IMR-90 (cell line): ENCODE measurements around the gene TNFRSF21. TPM values are rescaled to one million over a fixed set of nuclear protein-coding genes. Genes with fewer than 3 reads are reported as not detected.
"Not testable (repeated sequence)": the region's sequence is repeated elsewhere in the genome, so short reads cannot be mapped to it uniquely, and the experiment has no call there.

Experiments used
- ATAC-seq: fragments of 200-7000 bp; cut with Tn5 transposase; 2 replicates; pipeline ENCODE4 v1.9.1; 2020; ENCODE audit warnings: low read depth, mild to moderate bottlenecking, moderate library complexity
- BruUV-seq: library from RNA; stranded (reverse); fragments of 400-500 nt; replicated peaks from 2 replicates; lab custom pipeline; 2021; lab: Mats Ljungman, UMichigan
- CTCF ChIA-PET: fragments of 300-600 bp; formaldehyde crosslinking; extraction: SDS; loops from one replicate; lab custom pipeline; 2021; ENCODE audit warnings: antibody characterized with exemption; lab: Yijun Ruan, JAX
- POLR2A ChIA-PET: fragments of 300-600 bp; sonication (Branson Sonifier 250); formaldehyde crosslinking; loops from one replicate; lab custom pipeline; 2022; ENCODE audit warnings: antibody characterized with exemption; ENCODE audit not compliant: unreplicated experiment; lab: Charles Lee
- DNase-seq: peaks from one replicate; pipeline ENCODE4 v3.0.0; 2013
- H2AFZ ChIP-seq: replicated peaks from 2 replicates; pipeline ENCODE3; 2013; ENCODE audit warnings: low read length, mild to moderate bottlenecking; ENCODE audit not compliant: poor library complexity
- H2AK5ac ChIP-seq: 2 replicates; pipeline ENCODE4 v1.6.1; 2013; ENCODE audit warnings: low read depth, low read length, inconsistent platforms
- H2AK9ac ChIP-seq: replicated peaks from 2 replicates; pipeline ENCODE3; 2013; ENCODE audit warnings: mild to moderate bottlenecking, low read depth, low read length, moderate library complexity; ENCODE audit not compliant: poor library complexity
- H2BK120ac ChIP-seq: 2 replicates; pipeline ENCODE4 v1.6.1; 2013; ENCODE audit warnings: low read depth, low read length, inconsistent platforms
- H2BK15ac ChIP-seq: 3 replicates; pipeline ENCODE4 v1.6.1; 2013; ENCODE audit warnings: low read depth, low read length, inconsistent platforms
- H2BK20ac ChIP-seq: 2 replicates; pipeline ENCODE4 v1.6.1; 2013; ENCODE audit warnings: low read depth, mild to moderate bottlenecking, inconsistent platforms, low read length, moderate library complexity
- H2BK5ac ChIP-seq: 2 replicates; pipeline ENCODE4 v1.6.1; 2013; ENCODE audit warnings: mild to moderate bottlenecking, low read depth, low read length, inconsistent platforms; ENCODE audit not compliant: poor library complexity, severe bottlenecking
- H3K14ac ChIP-seq: replicated peaks from 2 replicates; pipeline ENCODE4 v1.6.1; 2013; ENCODE audit warnings: low read depth, low read length, inconsistent platforms
- H3K18ac ChIP-seq: 2 replicates; pipeline ENCODE4 v1.6.1; 2013; ENCODE audit warnings: low read depth, low read length, control low read depth
- H3K23ac ChIP-seq: 2 replicates; pipeline ENCODE4 v1.6.1; 2013; ENCODE audit warnings: low read depth, low read length, inconsistent platforms
- H3K27ac ChIP-seq: 2 replicates; pipeline ENCODE4 v1.5.1; 2013; ENCODE audit warnings: mild to moderate bottlenecking, control low read depth, low read length; ENCODE audit not compliant: insufficient read depth
- H3K27me3 ChIP-seq: 2 replicates; pipeline ENCODE4 v1.6.1; 2013; ENCODE audit warnings: low read length; ENCODE audit not compliant: control insufficient read depth, insufficient read depth
- H3K36me3 ChIP-seq: 2 replicates; pipeline ENCODE4 v1.6.1; 2013; ENCODE audit warnings: low read length, mixed read lengths; ENCODE audit not compliant: control insufficient read depth, insufficient read depth
- H3K4ac ChIP-seq: 2 replicates; pipeline ENCODE4 v1.6.1; 2013; ENCODE audit warnings: low read depth, low read length, inconsistent platforms
- H3K4me1 ChIP-seq: 2 replicates; pipeline ENCODE4 v1.6.1; 2013; ENCODE audit warnings: low read length, mixed read lengths; ENCODE audit not compliant: control insufficient read depth, insufficient read depth
- H3K4me2 ChIP-seq: 2 replicates; pipeline ENCODE4 v1.6.1; 2013; ENCODE audit warnings: low read depth, mild to moderate bottlenecking, control low read depth, low read length, moderate library complexity
- H3K4me3 ChIP-seq: 2 replicates; pipeline ENCODE4 v1.5.1; 2013; ENCODE audit warnings: low read depth, mild to moderate bottlenecking, control low read depth, low read length, moderate library complexity; ENCODE audit not compliant: insufficient read depth
- H3K56ac ChIP-seq: 2 replicates; pipeline ENCODE4 v1.6.1; 2013; ENCODE audit warnings: low read length, inconsistent platforms; ENCODE audit not compliant: insufficient read depth; ENCODE audit errors: extremely low read depth
- H3K79me1 ChIP-seq, 2 experiments: 2 replicates each; pipeline ENCODE4 v1.6.1; 2013; ENCODE audit warnings: low read length in 2 of 2, inconsistent platforms in 1 of 2, low read depth in 1 of 2
- H3K9ac ChIP-seq: 2 replicates; pipeline ENCODE4 v1.6.1; 2013; ENCODE audit warnings: low read depth, low read length, control low read depth
- H3K9me1 ChIP-seq: 2 replicates; pipeline ENCODE4 v1.6.1; 2013; ENCODE audit warnings: low read length, inconsistent platforms; ENCODE audit not compliant: insufficient read depth
- H3K9me3 ChIP-seq: 2 replicates; pipeline ENCODE4 v1.6.1; 2013; ENCODE audit warnings: low read length; ENCODE audit not compliant: control insufficient read depth, insufficient read depth
- H4K20me1 ChIP-seq: 2 replicates; pipeline ENCODE4 v1.6.1; 2013; ENCODE audit warnings: low read length, inconsistent platforms; ENCODE audit not compliant: insufficient read depth
- H4K5ac ChIP-seq: 2 replicates; pipeline ENCODE4 v1.6.1; 2013; ENCODE audit warnings: mild to moderate bottlenecking, low read depth, low read length, control low read depth
- H4K8ac ChIP-seq, 2 experiments: 2 replicates each; pipeline ENCODE4 v1.6.1; 2013; ENCODE audit warnings: low read depth in 2 of 2, low read length in 2 of 2, control low read depth in 1 of 2, inconsistent platforms in 1 of 2
- H4K91ac ChIP-seq: 2 replicates; pipeline ENCODE4 v1.6.1; 2013; ENCODE audit warnings: low read depth, low read length, inconsistent platforms; ENCODE audit not compliant: insufficient read depth
- FOS ChIP-seq: fragments of 150-350 bp; IDR thresholded peaks from 2 replicates; pipeline ENCODE4 v1.6.1; 2016; ENCODE audit warnings: low read depth, low read length
- WGBS, 2 experiments: methylation state at CpG; one replicate each; pipeline versions ENCODE4 v1.1.5 to v1.1.7; 2013; ENCODE audit warnings: missing lambda C conversion rate in 2 of 2; ENCODE audit not compliant: insufficient read length in 1 of 2; ENCODE audit errors: extremely low coverage in 2 of 2; 5-methylcytosine and 5-hydroxymethylcytosine counted together
- dilution Hi-C: fragments of 300-500 bp; cut with HindIII; formaldehyde crosslinking; loops from one replicate; pipeline ENCODE4 v1.14.3; 2018; ENCODE audit warnings: low sequenced_read_pairs; ENCODE audit not compliant: unreplicated experiment
- in situ Hi-C: fragments of 300-500 bp; cut with MboI; formaldehyde crosslinking; loops from 3 replicates; pipeline ENCODE4 v1.14.3; 2019; ENCODE audit warnings: low sequenced_read_pairs, inconsistent platforms, mixed read lengths
- intact Hi-C: fragments of 100-400 bp; cut with micrococcal nuclease; formaldehyde crosslinking; loops from 2 replicates; pipeline ENCODE4 v1.10.0; 2022
- polyA plus RNA-seq, 3 experiments: library from polyadenylated mRNA; depleted of rRNA; stranded (reverse); fragments of >200 nt; gene quantifications; 2 replicates each; pipeline ENCODE4 v1.2.3, GENCODE V29; 2012; ENCODE audit warnings: low replicate concordance in 1 of 3
- total RNA-seq: library from RNA; depleted of rRNA; stranded (reverse); fragments of >200 nt; gene quantifications from 2 replicates; pipeline ENCODE4 v1.2.3, GENCODE V29; 2012

TNFRSF21 gene
- total and polyA plus RNA-seq, 2 of the 4 experiments (the other 2 are of a cell fraction) = 2.9 to 6.9 TPM

GRCh38 chr6:47318236-47318989 is 8.7 kb upstream of the TNFRSF21 start (continued):
- no peak for TF ChIP-seq FOS

GRCh38 chr6:47315181-47315580 is 5.5 kb upstream of the TNFRSF21 start:
- H3K23ac ChIP-seq, H3K56ac ChIP-seq, H4K20me1 ChIP-seq, POLR2A ChIA-PET, H4K8ac ChIP-seq, H2BK15ac ChIP-seq, H3K79me1 ChIP-seq, H4K91ac ChIP-seq, H3K18ac ChIP-seq, H3K4me2 ChIP-seq, H3K4ac ChIP-seq, H2AFZ ChIP-seq, H2BK20ac ChIP-seq, H2BK120ac ChIP-seq, H3K4me1 ChIP-seq, CTCF ChIA-PET, H2AK9ac ChIP-seq, H3K9me1 ChIP-seq, DNase-seq, H4K5ac ChIP-seq, dilution Hi-C loops, H3K9me3 ChIP-seq, H2AK5ac ChIP-seq, ATAC-seq, H3K36me3 ChIP-seq, intact Hi-C loops, H3K4me3 ChIP-seq, H3K14ac ChIP-seq, H3K9ac ChIP-seq, H2BK5ac ChIP-seq, H3K27ac ChIP-seq, H3K27me3 ChIP-seq, BruUV-seq: not testable (repeated sequence)
- in situ Hi-C loops = loop anchor here (25.0 kb wide), 1 partner anchor 478 kb away; no protein-coding TSS in a partner anchor
- WGBS, 2 experiments = 74% methylated on average over 6 of the region's 8 CpGs; no CpG with 5 or more reads in 1 of the 2 experiments
